ENCODE results near the gene RASEF.

The RASEF gene

DNA sequence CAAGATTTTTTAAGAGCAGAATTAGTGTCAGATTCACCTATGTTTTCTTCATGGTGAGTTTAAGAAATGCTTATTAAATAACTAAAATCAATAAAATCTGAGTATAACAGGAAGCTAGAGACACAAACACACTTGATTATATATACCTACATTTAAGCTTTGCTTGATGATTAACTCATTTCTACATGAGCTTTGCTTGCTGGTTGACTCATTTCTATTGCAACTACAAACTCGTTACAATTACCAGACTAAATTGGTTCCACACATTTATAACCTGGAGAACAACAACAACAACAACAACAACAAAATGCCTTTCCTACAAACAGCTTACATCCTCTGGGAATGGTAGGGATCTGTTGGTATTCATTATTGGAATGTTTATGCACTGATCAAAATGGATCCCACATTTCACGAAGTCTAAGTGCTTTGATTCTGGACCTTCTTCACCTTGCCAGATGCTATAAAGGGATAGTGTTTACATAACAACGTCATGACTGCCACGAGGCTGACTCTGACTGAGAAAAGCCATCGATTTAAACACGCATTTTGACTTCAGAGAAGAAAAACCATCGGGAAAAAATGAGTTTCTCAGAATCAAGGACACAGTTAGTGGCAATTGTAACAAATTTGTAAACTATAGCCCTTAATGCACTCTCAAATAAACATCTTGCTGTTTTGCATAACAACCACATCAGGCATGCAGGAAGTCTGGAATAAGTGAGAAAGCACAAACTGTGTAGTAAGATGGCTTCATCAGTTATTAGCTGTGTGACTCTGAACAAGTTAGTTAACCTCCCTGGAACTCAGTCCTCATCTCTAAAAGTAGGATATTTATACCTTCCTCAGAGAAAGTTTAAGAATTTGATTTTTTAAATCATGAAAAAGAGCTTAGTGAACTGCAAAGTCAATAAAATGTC, 49.8 kb downstream of the RASEF start:
- no peak for DNase-seq (ENCODE audit: low read depth)

- no peak for DNase-seq (ENCODE audit: low read depth)
These were observed 50.6 kb downstream of the RASEF start for GRCh38 chr9:83012168-83012921.

DNA sequence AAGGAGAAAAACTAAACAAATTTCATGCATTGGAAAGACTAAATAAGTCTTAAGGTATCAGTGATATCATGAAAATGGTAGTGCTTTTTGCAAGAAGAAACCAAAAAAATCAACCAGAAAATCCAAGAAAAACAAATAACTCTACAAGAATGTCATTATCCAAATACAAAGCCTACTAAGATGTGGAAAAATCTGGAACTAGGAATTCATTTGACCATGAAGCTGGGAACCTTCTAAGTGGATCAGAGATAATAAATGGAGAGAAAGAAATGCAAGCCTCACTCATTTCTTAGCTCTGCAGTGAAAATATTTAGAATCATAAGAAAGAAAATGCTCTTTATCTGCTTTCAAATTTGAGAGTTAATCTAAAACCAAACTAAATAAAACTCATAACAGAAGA, 51.3 kb downstream of the RASEF start:
- DNase-seq (ENCODE audit: low read depth): no peak

- no peak for DNase-seq (ENCODE audit: low read depth)
These were observed 55.2 kb downstream of the RASEF start for GRCh38 chr9:83007521-83008300.

DNA sequence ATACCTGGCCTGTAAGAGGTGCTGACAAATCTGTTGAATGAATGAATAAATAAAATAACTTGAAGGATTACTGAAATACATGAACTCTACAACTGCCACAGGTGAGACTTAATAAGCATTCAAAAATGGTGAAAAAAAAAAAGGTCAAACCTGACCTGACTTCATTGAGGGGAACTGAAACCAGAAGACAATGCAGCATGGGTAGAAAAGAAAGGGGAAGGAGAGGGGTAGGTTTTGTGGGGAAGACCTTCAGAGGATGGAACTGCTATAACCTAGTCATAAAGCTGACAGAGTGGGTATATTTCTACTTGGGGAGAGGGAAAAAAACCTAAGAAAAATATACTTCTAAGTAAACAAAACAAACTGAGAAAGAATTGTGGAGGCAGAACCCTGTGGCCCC, 56.6 kb downstream of the RASEF start:
- DNase-seq (ENCODE audit: low read depth): no peak

DNA sequence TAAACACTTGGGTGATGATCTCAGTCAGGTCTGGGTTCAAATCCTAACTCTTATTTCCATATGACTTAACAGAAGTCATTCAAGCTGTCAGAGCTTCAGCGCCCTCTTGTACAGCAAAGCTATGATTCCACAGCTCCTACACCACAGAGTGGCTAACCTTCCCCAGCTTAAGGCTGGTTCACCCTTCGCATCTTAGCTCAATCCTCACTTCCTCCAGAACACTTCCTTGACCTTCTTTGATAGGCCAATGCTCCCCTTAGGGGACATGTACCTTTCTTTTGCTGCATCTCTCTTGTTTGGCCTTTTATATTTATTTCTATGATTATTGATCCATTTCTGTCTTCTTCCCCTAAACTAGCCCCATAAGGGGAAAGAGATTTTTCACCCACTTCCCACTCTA, 57.0 kb downstream of the RASEF start:
- DNase-seq (ENCODE audit: low read depth): no peak

DNA sequence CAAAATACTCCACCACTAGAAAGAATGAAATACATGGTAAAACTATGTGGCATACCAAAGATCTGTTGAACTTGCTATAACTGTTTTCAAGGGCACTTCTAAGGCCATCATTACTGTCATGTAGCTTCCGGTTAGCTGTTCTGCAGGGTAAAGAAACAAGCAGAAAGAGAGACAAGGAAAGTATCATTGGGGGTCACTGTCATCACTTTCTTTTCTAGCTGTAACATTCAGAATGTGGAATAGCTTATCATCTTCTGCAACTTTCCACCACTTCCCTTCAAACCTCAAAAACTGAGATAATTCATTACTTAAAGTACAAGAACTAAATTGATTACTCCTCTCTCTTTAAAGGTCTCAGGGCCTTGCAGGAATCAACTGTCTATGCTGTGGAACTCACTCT, 57.6 kb downstream of the RASEF start:
- no peak for DNase-seq (ENCODE audit: low read depth)

DNA sequence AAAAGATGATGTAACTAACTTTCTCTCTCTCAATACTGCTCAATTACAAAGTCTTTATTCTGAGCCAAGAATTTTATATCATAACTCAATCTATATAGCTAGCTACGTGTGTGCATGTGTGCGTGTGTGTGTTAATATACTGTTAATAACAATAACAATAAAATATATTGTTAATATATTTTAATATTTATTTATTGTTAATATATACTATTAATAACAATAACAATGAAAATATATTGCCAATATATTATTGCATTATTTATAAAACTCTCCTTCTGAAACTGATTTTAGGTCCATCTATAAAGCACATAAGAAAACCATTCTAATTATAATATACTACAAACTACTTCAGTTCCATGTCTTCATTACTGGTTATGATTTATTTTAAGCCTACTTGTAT, 60.6 kb downstream of the RASEF start:
- DNase-seq (ENCODE audit: low read depth): no peak

GRCh38 chr9:83000765-83001164, 62.2 kb downstream of the RASEF start:
- no peak for DNase-seq (ENCODE audit: low read depth)

DNA sequence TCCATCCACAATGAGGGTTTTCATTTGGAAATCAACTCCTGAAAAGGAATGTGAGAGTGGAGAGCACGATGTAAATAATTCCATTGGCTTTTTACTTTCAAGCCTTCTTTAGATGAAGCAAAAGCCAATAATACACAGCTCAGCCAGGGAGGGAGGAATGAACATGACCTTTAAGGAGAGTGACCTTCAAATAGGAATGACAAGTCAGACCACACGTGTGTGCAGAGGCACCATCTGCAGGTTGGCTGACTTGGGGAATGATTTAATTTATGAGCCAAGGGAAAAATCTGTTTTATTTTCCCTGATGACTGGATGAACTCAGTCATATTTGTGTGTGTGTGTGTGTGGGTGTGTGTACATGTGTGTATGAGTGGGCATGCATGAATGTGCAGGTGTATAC, 64.5 kb downstream of the RASEF start:
- DNase-seq (ENCODE audit: low read depth): no peak

DNA sequence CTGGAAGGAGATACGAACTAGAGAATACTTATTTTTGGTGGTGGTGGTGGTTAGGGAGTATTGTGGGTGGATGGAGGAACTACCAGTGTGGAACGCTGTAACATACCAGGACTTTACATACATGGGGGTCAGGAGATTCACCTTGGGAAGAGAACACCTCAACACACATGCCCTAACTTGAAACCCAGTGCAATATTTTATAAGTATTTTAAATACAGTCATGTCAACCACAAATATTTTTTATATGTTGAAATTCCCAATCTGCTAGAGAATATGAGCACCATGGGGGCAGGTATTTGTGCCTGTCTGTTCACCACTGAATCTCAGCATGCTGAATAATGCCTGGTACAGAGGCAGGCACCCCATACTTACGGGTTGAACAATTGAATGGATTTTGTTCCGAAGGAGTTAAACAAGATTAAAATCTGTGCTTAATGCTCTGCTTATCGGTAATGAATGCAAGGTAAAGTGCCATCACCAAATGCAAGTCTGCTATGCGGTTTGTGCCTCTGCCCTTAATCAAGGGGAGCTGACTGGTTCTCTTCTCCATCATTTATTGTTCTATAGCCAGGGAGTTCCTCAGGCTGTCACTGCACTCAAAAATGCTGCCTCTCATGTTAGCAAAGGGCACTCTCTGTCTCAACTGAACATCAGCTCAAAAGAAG, 65.3 kb downstream of the RASEF start:
- no peak for DNase-seq (ENCODE audit: low read depth)

- DNase-seq (ENCODE audit: low read depth): no peak
These were observed 66.0 kb downstream of the RASEF start for GRCh38 chr9:82996941-82997340.

DNA sequence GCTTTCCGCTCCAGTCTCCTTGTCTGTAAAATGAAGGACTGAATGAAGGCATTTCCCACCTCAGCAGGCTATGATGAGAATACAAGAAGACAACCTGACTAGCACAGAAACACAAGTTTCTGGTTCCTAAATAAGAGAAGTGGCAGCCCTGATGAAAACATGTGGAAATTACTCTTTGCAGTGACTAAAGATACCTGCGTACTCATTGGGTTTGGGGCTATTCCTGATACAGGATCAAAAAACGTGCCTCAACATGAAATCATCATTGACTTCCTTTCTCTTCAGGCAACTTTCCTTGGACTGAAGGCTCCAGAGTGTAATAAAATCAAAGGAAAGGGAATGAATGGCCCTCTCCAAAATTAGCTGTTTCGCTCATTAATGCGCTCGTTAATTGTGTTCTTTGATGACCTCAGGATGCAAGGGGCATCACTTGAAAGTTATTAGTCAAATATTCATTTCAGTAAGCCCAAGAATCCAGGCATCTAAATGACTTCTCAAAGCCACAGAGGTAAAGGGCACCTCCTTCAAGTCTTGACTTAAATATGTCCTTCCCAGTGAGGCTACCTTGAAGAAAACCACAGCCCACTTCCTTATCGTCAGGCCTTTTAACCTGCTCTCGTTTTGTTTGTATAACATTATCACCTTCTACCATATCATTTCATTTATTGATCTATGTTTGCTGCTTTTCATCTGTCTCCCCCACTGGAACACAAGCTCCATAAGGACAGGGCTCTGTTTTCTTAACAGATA, 68.9 kb downstream of the RASEF start:
- DNase-seq (ENCODE audit: low read depth): no peak

- DNase-seq (ENCODE audit: low read depth): no peak
These were observed 71.3 kb downstream of the RASEF start for GRCh38 chr9:82991671-82992070.

DNA sequence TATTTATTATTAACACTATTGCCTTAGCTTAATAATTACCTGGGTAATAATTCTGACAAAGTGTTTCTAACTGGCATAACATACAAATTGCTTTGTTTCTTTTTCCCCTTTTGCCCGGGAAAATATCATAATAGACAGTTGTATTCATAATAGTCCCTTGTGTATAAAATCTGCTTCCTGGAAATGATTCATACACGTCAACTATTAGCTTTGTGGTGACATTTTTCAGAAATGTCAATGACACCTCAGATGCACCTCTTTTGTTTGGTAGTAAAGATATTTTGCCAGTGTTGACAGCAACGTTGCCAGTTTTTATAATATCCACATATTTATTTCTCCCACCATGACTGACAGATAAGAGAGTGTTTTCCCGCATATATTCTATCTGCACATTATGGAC, 73.0 kb downstream of the RASEF start:
- DNase-seq (ENCODE audit: low read depth): no peak

- DNase-seq (ENCODE audit: low read depth): no peak
These were observed 74.5 kb downstream of the RASEF start for GRCh38 chr9:82988488-82988887.

DNA sequence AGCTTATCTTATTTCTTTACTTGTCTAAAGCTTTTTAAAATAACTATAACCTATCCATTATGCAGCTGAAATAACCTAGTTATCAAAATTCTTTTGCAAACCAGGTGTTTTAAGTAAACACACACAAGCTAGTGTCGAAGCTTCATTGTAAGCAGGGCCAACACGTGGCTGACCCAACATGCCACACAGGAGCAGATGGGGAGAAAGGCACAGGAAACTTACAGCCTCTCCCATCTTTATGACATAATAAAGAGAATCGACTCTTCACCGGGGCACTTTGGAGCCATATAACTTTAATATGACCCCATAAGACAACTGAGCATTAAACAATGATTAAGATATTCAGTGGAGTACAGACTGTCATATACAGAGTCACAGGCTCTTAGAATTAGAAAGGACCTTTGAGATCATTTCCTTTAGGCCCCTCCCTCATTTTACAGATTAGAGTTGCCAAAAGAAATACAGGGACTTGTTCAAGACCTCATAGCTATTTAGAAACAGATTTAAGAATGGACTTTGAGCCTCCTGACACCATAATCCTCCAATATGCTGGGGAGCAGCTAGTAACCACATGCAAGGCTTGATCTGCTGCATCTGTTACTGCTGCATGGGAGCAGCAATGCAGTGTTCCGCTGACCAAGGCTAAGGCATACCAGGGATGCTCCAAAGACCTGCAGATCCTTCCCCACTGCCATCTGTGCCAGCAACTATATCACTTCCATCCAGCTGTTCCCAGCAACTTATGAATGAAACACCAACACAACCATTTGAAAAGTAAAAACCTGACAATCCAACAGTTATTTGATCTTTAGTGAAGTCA, 75.4 kb downstream of the RASEF start:
- DNase-seq (ENCODE audit: low read depth): no peak

GRCh38 chr9:82981552-82981951, 81.4 kb downstream of the RASEF start:
- no peak for DNase-seq (ENCODE audit: low read depth)

DNA sequence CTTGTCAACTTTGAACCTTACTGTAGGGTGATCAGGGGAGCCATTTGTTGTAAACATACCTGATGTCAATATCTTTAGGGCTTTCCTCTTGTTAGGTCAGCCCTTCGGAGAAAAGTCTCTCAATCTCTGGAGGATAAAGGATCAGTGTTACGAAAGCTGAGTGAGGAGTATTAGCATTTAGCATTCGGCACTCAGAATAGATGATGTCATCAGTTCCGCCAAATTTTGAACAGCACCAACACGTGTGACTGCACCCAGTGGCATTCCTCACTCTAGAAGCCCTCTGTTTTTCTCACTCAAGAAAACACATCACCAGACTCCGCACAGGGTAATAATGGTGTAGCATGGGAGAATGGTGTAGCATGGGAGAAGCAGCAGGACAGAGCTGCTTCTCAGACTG, 87.8 kb downstream of the RASEF start:
- DNase-seq (ENCODE audit: low read depth): no peak

GRCh38 chr9:82972446-82972845, 90.5 kb downstream of the RASEF start:
- DNase-seq (ENCODE audit: low read depth): no peak

Measured in activated T-helper 9 cell treated with anti-CD3 and anti-CD28 coated beads, Interleukin-2, amount 50 U/mL, for 16 hours (primary cell).